Measurements from ENCODE around the gene TNXB.

- TF ChIP-seq EZH2 (IDR thresholded peaks at IDR 0.05) (no peak), POLR2AphosphoS5 (IDR thresholded peaks at IDR 0.05; ENCODE audit: borderline replicate concordance, low read depth, low read length) (no peak)
Measured at GRCh38 chr6:32115623-32116022, 6.5 kb upstream of the TNXB start.

Data from SK-N-MC (cell line).